IPS-NIHi11 (cell line): ENCODE data around the gene ALDH7A1.

ENCODE experiments used
- DNase-seq: peaks from one replicate; pipeline ENCODE4 v3.0.0; 2012; ENCODE audit warnings: mixed read lengths, low spot score

ALDH7A1 gene

DNA sequence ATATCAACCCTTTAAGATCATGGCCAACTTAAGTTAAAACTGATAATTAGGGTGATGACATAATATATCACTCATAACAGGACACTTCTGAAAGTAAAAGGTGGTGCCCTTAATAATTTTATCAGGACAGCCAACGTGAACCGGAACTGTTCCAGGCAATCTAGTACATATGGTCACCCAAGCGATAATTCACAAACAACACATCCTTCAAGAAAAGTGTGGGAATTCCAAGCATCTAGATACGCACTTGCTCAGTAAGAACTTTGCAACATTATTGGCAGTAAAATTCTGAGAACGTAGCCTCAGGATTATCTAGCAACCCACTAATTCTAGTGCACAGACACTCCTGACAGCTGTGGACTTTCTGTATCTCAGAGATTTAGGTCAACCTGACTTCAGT, 85.7 kb downstream of the ALDH7A1 start:
- DNase-seq = no peak

DNA sequence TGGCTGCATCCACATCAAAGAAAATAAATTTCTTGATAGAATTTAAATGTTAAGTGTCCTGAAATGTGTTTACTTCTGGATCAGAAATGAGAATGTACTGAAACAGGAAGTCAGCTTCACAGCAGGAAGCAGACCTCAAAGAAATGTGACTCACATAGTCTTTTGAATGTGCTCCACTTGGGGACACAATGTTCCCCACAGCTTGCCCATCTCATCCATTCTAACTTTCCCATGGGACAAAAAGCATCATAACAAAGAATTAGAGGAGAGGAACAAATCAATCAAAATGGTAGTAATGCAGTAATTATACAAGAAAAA, 86.1 kb downstream of the ALDH7A1 start:
- DNase-seq = no peak

DNA sequence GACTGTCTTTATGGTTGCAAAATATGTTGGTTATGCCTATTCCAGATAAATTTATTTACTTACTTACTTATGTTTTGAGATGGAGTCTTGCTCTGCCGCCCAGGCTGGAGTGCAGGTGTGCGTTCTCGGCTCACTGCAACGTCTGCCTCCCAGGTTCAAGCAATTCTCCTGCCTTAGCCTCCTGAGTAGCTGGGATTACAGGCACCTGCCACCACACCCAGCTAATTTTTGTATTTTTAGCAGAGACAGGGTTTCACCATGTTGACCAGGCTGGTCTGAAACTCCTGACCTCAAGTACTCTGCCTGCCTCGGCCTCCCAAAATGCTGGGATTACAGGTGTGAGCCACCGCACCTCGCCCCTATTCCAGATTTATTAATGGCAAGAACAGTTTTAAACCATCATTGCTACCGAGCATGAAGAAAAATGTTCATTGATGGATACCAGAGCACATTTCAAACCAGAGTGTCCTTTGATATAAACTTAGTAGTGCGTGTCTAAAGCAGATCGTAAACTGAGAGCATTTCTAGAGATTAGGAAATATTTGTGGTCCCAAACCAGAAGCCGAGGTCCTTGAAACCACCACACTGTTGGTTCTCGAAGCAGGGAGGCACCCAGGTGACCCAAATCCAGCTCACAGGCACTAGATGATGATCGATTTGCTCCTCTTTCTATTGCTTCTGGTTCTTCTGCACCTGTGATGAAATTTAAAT, 86.6 kb downstream of the ALDH7A1 start:
- DNase-seq = no peak

DNA sequence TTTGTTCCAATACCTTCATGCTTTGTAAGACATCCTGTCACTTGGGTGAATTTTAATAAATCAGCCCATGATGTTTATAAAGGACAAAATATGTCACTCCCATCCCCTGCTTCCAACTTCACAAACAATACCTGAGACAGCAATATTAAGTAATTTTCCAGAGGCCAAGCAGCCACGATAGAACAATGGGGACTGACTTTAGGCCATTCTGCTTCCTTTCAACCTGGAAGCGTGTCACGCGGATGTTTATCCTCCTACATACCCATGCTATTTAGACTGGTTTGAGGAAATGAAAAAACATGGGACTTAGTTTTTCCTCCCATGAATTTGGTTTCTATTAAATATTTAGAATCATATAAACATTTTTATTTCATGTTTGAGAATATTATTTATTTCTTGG, 88.9 kb downstream of the ALDH7A1 start:
- no peak for DNase-seq

GRCh38 chr5:126503602-126504104, 91.4 kb downstream of the ALDH7A1 start:
- no peak for DNase-seq

DNA sequence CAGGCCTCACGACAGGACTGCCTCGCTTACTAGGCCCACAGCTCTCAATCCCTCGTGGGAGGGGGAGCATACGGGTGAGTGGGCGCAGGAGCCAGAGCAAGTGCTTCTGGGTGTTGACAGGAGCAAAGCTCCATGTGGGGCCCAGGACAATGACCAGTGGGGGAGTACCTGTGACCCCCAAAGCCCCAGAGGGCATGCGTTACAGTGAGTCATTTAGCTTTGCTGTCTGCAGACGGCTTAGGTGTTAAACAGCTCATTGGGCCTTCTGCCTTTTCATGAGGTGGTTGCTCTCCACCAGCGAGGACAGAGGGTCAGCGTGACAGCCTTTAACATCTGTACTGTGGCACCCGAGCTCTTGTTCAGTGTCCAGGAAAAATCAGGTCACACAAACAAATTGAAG, 93.6 kb downstream of the ALDH7A1 start:
- no peak for DNase-seq

GRCh38 chr5:126499853-126500342, 95.1 kb downstream of the ALDH7A1 start:
- peak; percentile 44 for DNase-seq

- no peak for DNase-seq
Measured at GRCh38 chr5:126499278-126499677, 95.7 kb downstream of the ALDH7A1 start.

GRCh38 chr5:126497506-126497905, 97.5 kb downstream of the ALDH7A1 start:
- no peak for DNase-seq

GRCh38 chr5:126494393-126494792, 100.6 kb downstream of the ALDH7A1 start:
- DNase-seq = no peak

GRCh38 chr5:126492939-126493338, 102.1 kb downstream of the ALDH7A1 start:
- DNase-seq = no peak

DNA sequence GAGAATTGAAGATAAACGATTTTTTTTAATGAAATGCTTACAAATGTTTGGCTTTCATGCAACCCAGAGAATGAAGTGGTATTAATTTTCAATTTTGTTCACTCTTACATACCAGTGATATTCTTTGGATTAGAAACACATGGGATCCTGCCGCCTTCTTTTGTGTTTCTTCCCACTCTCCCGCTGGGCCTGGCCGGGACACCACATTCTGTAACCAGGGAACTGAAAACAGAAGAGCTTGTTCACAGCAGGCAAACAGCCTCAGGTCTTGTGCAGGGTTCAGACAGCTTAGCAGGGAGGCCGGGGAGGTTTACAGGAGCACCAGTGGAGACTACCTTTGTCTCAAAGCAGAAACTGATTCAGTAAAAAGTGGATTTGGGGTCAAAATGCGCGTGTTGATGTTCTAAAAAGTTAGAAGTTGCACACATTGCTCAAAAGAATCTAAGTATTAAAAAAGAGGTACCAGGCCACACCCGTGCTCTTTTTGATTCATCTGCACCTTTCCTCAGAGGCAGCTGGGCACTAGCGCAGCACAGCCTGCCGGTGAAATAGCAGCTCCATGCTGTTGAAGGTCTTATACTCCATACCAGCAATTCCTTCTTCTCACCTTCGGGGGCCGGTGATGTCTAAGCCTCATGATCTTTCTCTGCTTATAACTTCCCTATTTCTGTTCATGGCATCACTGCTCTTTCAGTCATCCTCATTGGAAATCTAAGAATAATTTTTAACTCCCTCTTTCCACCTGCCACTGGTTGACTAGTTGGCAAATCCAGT, 104.7 kb downstream of the ALDH7A1 start:
- peak; percentile 37 for DNase-seq

DNA sequence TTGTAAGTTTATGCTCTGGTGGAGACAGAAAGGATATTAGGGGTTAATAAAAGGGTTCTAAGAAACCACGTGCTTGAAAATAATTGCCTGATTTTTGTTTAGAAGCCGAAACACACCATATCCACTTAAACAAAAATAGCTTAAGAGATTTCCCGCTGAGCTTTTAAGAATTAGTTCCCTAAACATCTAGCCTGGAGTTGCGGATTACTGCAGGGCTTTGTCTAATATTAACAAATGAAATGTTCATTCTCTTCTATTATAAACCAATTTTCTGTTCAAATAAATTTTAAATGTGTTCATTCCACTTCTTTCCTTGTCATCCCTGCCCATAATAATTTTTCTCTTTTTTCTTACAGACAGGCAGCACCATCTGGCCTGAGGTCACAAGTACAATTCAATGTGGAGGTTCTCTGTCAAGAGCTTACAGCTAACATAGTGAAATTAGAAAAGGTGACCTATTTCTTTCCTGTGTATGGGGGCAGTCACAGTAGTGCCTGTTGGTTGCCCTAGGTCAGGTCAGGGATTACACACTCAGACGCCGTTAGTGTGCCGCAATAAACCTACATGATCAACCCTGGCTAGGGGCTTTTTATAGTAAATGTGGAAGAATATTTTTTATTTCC, 106.5 kb downstream of the ALDH7A1 start:
- no peak for DNase-seq

DNA sequence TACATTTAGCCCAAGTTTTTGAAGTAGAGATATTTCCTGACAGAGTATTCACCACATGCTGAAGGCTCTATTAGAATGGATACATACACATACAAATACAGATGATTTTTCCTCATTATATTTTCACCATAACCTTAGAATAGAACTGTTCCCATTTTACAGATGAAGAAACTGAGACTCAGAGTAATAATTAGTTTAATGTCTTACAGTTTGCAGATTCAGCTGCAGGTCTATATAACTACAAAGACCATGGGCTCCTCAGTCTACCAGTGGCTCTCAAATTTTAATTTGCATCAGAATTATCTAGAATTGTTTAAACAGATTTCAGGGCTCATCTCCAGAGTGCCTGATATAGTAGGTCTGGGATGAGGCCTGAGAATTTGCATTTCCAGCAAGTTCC, 107.4 kb downstream of the ALDH7A1 start:
- no peak for DNase-seq

DNA sequence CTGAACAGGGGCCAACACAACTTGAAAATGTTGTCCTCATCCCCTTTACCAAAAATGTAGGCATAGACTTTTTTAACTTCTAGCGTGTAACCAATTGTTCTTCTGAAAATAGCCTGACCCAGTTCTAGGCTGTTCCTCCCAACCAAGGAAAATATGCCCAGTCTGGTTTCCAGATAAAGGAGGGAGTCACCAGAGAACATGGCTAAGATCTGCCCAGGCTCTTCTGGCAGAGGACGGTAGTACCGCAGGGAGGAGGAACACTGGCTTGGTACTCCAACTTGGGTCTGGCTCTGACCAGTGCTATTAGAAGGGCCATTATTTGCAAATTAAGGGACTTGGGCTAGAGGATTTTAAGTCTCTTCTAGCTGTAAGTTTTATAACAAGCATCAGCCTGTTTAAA, 108.7 kb downstream of the ALDH7A1 start:
- DNase-seq = no peak

DNA sequence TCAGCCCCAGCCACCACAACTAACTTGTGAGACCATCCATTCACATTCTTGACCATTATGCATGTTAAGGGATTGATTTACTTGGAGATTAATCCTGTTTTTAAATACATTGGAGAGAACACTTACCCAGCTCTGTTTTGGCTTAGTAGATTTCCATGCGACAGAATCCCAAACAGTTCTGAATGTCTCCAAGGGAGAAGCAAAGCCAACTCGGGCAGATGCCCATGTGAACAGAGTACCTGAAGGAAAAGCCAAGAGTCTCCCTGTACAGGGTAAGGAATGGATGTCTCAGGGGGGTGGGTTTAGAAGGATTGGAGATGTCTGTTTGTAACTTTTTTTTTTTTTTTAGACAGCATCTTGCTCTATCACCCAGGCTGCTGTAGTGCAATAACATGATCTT, 110.8 kb downstream of the ALDH7A1 start:
- no peak for DNase-seq

DNA sequence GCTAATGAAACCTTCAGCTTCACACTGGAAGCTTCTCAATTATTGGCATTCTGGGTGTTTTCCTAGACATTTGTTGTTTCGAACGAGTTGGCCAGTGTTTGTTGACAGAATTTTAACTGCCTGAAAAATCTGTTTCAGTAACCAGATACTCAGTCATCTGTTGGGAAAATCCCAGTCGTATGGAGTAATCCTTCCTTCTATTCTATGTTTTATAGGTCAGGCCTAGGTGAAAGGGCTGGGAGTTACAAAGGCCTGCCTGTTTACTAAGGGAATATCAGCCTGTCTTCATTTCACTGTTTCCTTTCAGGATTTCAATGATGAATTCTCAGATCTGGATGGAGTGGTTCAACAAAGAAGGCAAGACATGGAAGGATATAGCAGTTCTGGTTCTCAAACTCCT, 111.9 kb downstream of the ALDH7A1 start:
- DNase-seq = no peak

DNA sequence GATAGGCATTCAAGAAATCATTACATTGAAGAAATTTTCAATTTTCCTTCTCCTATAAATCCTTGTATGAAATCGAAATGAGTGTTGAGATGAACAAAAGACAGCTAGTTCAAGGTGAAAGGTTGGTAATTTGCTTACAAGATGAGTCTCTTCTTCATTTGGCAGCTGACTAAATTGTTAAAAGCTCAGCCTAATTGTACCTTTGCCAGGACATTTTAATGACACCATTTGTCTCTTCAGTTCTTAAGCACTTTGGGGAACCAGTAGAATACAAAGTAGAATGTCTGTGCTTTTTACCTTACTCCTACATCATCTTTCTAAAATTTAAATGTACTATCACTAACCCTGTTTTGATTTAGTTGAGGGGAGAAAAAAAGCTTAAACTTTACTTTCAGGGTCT, 112.4 kb downstream of the ALDH7A1 start:
- DNase-seq = no peak

GRCh38 chr5:126481243-126481642, 113.8 kb downstream of the ALDH7A1 start:
- DNase-seq = no peak
